ENCODE data around the gene TYSND1.

- TF ChIP-seq ETV6 (CRISPR knock-in tag; conservative IDR thresholded peaks at IDR 0.05) (no peak), MXI1 (IDR thresholded peaks at IDR 0.05; ENCODE audit: borderline replicate concordance, low read depth, low read length) (peak; percentile 55; the same call in 1 of the 3 replicates), NFIB (CRISPR knock-in tag; IDR thresholded peaks at IDR 0.05; ENCODE audit: borderline replicate concordance) (no peak), POLR2AphosphoS5 (IDR thresholded peaks at IDR 0.05; ENCODE audit: low read depth, low read length) (peak; percentile 55), ATF3 (CRISPR knock-in tag; IDR thresholded peaks at IDR 0.05) (no peak)
These were observed 55.5 kb downstream of the TYSND1 start for GRCh38 chr10:70090951-70091350.

All from HepG2 (cell line).